Thymus (tissue), 11 donors: ENCODE measurements around the gene SLC16A9. TPM values are rescaled to one million over a fixed set of nuclear protein-coding genes. Genes with fewer than 3 reads are reported as not detected.
A peak's percentile ranks its signal among the peaks of the same experiment; 100 is the strongest.
"Not testable (repeated sequence)": the region's sequence is repeated elsewhere in the genome, so short reads cannot be mapped to it uniquely, and the experiment has no call there.

Experiments used
- DNase-seq, 9 donors: peaks; one replicate each; pipeline ENCODE4 v3.0.0-alpha.2; 2013; ENCODE audit warnings: low spot score in 9 of 9, low read depth in 6 of 9, missing footprints in 1 of 9
- H3K27ac ChIP-seq, 2 donors: one replicate each; pipeline ENCODE4 v1.5.1; 2013; ENCODE audit warnings: control low read depth in 1 of 2, low read depth in 1 of 2, low read length in 1 of 2, mild to moderate bottlenecking in 1 of 2, moderate library complexity in 1 of 2
- H3K27me3 ChIP-seq, 2 donors: one replicate each; pipeline ENCODE4 v1.5.1; 2013; ENCODE audit warnings: low read length in 1 of 2; ENCODE audit not compliant: control insufficient read depth in 2 of 2, insufficient read depth in 1 of 2
- H3K36me3 ChIP-seq, 2 donors: one replicate each; pipeline ENCODE4 v1.5.1; 2013; ENCODE audit warnings: low read length in 1 of 2, mild to moderate bottlenecking in 1 of 2, moderate library complexity in 1 of 2; ENCODE audit not compliant: control insufficient read depth in 2 of 2, insufficient read depth in 2 of 2
- H3K4me1 ChIP-seq, 2 donors: one replicate each; pipeline ENCODE4 v1.5.1; 2013; ENCODE audit warnings: low read length in 2 of 2; ENCODE audit not compliant: control insufficient read depth in 2 of 2, insufficient read depth in 2 of 2
- H3K4me3 ChIP-seq, 2 donors: one replicate each; pipeline ENCODE4 v1.5.1; 2013; ENCODE audit warnings: low read length in 2 of 2, control low read depth in 1 of 2, mild to moderate bottlenecking in 1 of 2
- H3K9me3 ChIP-seq, 2 donors: one replicate each; pipeline ENCODE4 v1.5.1; 2013; ENCODE audit warnings: low read length in 1 of 2, mild to moderate bottlenecking in 1 of 2; ENCODE audit not compliant: control insufficient read depth in 2 of 2, insufficient read depth in 1 of 2
- WGBS: extraction: QIAGEN DNeasy Blood & Tissue Kit; methylation state at CpG from one replicate; pipeline ENCODE4 v1.1.7; 2013; 5-methylcytosine and 5-hydroxymethylcytosine counted together
- polyA plus RNA-seq: library from polyadenylated mRNA; stranded (reverse); fragments of 200-250 nt; gene quantifications from one replicate; pipeline ENCODE4 v1.2.3, GENCODE V29; 2013
- total RNA-seq: library from RNA; stranded (reverse); fragments of 120-200 nt; gene quantifications from one replicate; pipeline ENCODE4 v1.2.4, GENCODE V29; 2013
- donor health status: healthy.

SLC16A9 gene
- total and polyA plus RNA-seq, 2 donors, result 1.6 to 5.3 TPM

GRCh38 chr10:59729167-59729566, 19.5 kb upstream of the SLC16A9 start:
- H3K27ac ChIP-seq, H3K4me3 ChIP-seq, H3K9me3 ChIP-seq, H3K36me3 ChIP-seq, H3K27me3 ChIP-seq, DNase-seq, H3K4me1 ChIP-seq: not testable (repeated sequence)
- WGBS, result 98% methylated on average over 4 of the region's 4 CpGs

GRCh38 chr10:59724098-59724938, 14.7 kb upstream of the SLC16A9 start:
- Histone ChIP-seq H3K27ac (no peak overlapping the region), H3K9me3 (no peaks in the 10 kb centered on the region), H3K4me3 (no peak overlapping the region), H3K4me1 (no peaks in the 10 kb centered on the region), H3K27me3 (no peaks in the 10 kb centered on the region), H3K36me3 (no peaks in the 10 kb centered on the region)
- no peak for DNase-seq
- WGBS, result 96% methylated on average over 3 of the region's 3 CpGs

- H3K4me3 ChIP-seq, result no peak overlapping the region
- no peaks in the 10 kb centered on the region for H3K4me1 ChIP-seq
- H3K27me3 ChIP-seq, result no peaks in the 10 kb centered on the region
- no peak for DNase-seq
- H3K36me3 ChIP-seq, result no peaks in the 10 kb centered on the region
- H3K27ac ChIP-seq, result no peak overlapping the region
- H3K9me3 ChIP-seq, result no peaks in the 10 kb centered on the region
Measured at GRCh38 chr10:59720377-59720776, 10.7 kb upstream of the SLC16A9 start.

- Histone ChIP-seq H3K27ac (no peak overlapping the region), H3K9me3 (no peaks in the 10 kb centered on the region), H3K27me3 (no peaks in the 10 kb centered on the region), H3K4me1 (no peaks in the 10 kb centered on the region), H3K36me3 (no peaks in the 10 kb centered on the region), H3K4me3 (no peak overlapping the region)
- no peak for DNase-seq
- WGBS, result 85% methylated on average over 2 of the region's 2 CpGs
Measured at GRCh38 chr10:59719374-59719773, 9.7 kb upstream of the SLC16A9 start.

DNA sequence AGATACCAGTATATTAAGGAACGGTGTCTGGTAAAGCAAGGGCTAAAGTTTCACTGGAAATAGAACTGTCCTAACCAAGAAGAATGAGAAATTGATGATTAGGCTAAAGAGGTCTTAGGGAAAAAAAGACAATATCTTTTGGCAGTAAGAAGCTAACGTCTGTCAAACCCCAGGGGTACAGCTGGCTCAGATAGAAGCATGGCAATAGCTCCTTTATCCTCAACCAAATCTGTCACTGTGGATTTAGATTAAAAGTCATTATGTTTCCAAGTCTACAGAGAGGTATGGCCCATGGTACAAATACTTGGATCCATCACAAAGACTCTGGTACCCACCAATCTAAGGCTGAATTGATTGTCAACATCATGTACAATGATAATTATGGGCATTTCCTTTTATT, 8.6 kb upstream of the SLC16A9 start:
- Histone ChIP-seq H3K9me3 (no peaks in the 10 kb centered on the region), H3K27ac (no peak overlapping the region), H3K4me1 (no peaks in the 10 kb centered on the region), H3K4me3 (no peak overlapping the region), H3K36me3 (no peaks in the 10 kb centered on the region), H3K27me3 (peaks cover 0 to 2% of the 10 kb centered on the region in 2 donors)
- WGBS, result 95% methylated on average over 2 of the region's 2 CpGs
- DNase-seq, result no peak

GRCh38 chr10:59713196-59713821, 3.7 kb upstream of the SLC16A9 start:
- Histone ChIP-seq H3K36me3 (no peaks in the 10 kb centered on the region), H3K4me3 (no peak overlapping the region), H3K4me1 (peaks cover 5% of the 10 kb centered on the region in 2 donors), H3K27ac (no peak overlapping the region), H3K27me3 (peaks cover 22 to 43% of the 10 kb centered on the region in 2 donors), H3K9me3 (no peaks in the 10 kb centered on the region)
- WGBS, result 91% methylated on average over 7 of the region's 7 CpGs
- DNase-seq, result no peak

- H3K4me3 ChIP-seq, result no peak overlapping the region
- 88% methylated on average over 3 of the region's 3 CpGs for whole genome bisulfite sequencing
- peaks cover 24 to 51% of the 10 kb centered on the region in 2 donors for H3K27me3 ChIP-seq
- no peak overlapping the region for H3K27ac ChIP-seq
- peaks cover 5% of the 10 kb centered on the region in 2 donors for H3K4me1 ChIP-seq
- H3K9me3 ChIP-seq, result no peaks in the 10 kb centered on the region
- no peaks in the 10 kb centered on the region for H3K36me3 ChIP-seq
- no peak for DNase-seq
Measured at GRCh38 chr10:59711871-59712494, 2.3 kb upstream of the SLC16A9 start.

DNA sequence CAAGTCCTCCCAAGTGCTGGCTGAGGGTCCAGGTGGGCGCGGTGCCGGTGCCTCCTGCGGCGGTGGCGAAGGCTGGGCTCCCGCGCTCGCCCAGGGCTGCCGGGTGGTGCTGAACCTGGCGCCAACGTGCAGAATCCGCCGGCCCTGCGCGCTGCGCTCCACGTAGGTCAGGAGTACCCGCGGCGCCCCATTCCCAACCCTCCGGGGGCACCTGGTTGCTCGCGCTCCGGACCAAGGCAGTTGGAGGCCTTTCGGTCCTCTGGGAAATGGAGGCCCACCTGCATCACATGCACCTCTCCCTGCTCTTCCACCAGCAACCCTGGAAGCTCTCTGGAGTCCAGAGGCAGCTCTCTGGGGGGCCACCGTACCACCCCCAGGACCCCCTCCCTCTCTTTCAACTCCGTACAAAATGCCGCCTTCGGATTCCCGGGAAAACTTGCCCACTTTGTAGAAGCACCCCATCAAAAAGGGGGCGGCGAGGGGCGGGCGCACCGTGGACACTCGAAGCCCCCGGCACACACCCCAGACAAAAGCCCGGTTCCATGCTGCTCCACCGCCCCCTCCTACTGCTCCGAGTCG, 745 bp downstream of the SLC16A9 start:
- H3K27ac ChIP-seq, result no peak overlapping the region
- H3K9me3 ChIP-seq, result no peaks in the 10 kb centered on the region
- H3K27me3 ChIP-seq, result peaks cover 24 to 53% of the 10 kb centered on the region in 2 donors
- peaks cover 5% of the 10 kb centered on the region in 2 donors for H3K4me1 ChIP-seq
- DNase-seq, result no peak
- no peaks in the 10 kb centered on the region for H3K36me3 ChIP-seq
- 2% methylated on average over 42 of the region's 42 CpGs for WGBS
- peak overlapping the region; percentile 27 to 46 for H3K4me3 ChIP-seq
